Mucosa of rectum (tissue), 2 donors: ENCODE data around the gene STK39.
A peak's percentile ranks its signal among the peaks of the same experiment; 100 is the strongest.

Source experiments
- H3K27ac ChIP-seq, 2 donors: one replicate each; pipeline ENCODE4 v1.7.0; 2013; ENCODE audit warnings: inconsistent platforms in 2 of 2, low read depth in 2 of 2, low read length in 2 of 2
- H3K27me3 ChIP-seq, 2 donors: one replicate each; pipeline ENCODE4 v1.7.0; 2013; ENCODE audit warnings: low read length in 2 of 2; ENCODE audit not compliant: control insufficient read depth in 2 of 2, insufficient read depth in 2 of 2
- H3K36me3 ChIP-seq, 2 donors: one replicate each; pipeline ENCODE4 v1.7.0; 2013; ENCODE audit warnings: low read length in 2 of 2; ENCODE audit not compliant: control insufficient read depth in 2 of 2, insufficient read depth in 2 of 2
- H3K4me1 ChIP-seq, 2 donors: one replicate each; pipeline ENCODE4 v1.7.0; 2013; ENCODE audit warnings: low read length in 2 of 2, mild to moderate bottlenecking in 1 of 2; ENCODE audit not compliant: control insufficient read depth in 2 of 2, insufficient read depth in 2 of 2
- H3K4me3 ChIP-seq, 2 donors: one replicate each; pipeline ENCODE4 v1.7.0; 2013; ENCODE audit warnings: low read length in 2 of 2
- H3K9ac ChIP-seq, 2 donors: one replicate each; pipeline ENCODE4 v1.7.0; 2013; ENCODE audit warnings: low read length in 2 of 2, low read depth in 1 of 2, mild to moderate bottlenecking in 1 of 2
- H3K9me3 ChIP-seq, 2 donors: one replicate each; pipeline ENCODE4 v1.7.0; 2013; ENCODE audit warnings: low read length in 2 of 2; ENCODE audit not compliant: control insufficient read depth in 2 of 2
- donor health status: healthy.
- donor health status: Normal muscosa, but diverticular disease.

The STK39 gene

DNA sequence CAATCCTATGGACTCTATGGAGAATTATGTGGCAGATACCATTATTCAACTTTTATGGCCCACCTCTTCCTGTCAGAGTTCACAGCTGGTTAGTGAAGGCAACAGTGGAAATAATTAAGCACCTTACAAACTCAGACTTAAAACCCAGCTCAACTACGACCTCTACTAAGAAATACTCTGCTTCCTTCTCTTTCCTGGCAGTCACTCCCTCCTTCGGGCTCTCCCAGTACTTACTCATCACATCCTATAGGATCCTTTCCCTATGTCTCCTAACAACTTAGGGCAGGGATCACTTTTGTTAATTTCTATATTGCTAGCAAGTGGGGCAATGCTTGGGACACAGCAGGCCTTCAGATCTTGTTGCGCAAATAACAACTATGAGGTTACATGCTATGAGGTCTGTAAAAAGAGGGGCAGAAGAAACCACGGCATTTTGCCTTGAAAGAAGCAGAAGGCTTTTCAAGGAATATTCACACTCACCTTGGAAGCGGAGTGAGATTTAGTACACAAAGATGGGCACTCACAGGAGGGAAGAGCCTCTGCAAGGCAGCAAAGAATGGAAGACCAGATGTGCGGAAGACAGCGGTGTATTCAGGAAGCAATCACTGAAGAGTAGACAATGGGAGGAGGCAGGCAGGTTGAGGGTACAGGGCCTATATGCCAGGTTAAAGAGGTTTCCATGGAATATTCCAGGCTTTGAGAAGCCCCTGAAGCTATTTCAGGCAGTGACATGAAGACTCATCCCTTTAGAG, 2.1 kb downstream of the STK39 start:
- peak overlapping the region; percentile 37 to 51 for H3K4me3 ChIP-seq
- H3K36me3 ChIP-seq: no peaks in the 10 kb centered on the region
- no peaks in the 10 kb centered on the region for H3K9me3 ChIP-seq
- H3K27ac ChIP-seq: peak overlapping the region; percentile 18 to 75
- H3K27me3 ChIP-seq: no peaks in the 10 kb centered on the region
- peaks cover 17 to 33% of the 10 kb centered on the region in 2 donors for H3K4me1 ChIP-seq
- H3K9ac ChIP-seq: peak overlapping the region in 1 of 2 donors; percentile 57

- Histone ChIP-seq H3K36me3 (no peaks in the 10 kb centered on the region), H3K4me3 (no peak overlapping the region), H3K9me3 (no peaks in the 10 kb centered on the region), H3K9ac (peak overlapping the region in 1 of 2 donors; percentile 13), H3K27ac (peak overlapping the region in 1 of 2 donors; percentile 75), H3K27me3 (no peaks in the 10 kb centered on the region), H3K4me1 (peaks cover 17 to 33% of the 10 kb centered on the region in 2 donors)
Observed at GRCh38 chr2:168244318-168244717, 3.1 kb downstream of the STK39 start.

GRCh38 chr2:168243061-168243460, 4.3 kb downstream of the STK39 start:
- Histone ChIP-seq H3K27me3 (no peaks in the 10 kb centered on the region), H3K27ac (no peak overlapping the region), H3K36me3 (no peaks in the 10 kb centered on the region), H3K4me3 (no peak overlapping the region), H3K4me1 (peaks cover 17 to 33% of the 10 kb centered on the region in 2 donors), H3K9me3 (no peaks in the 10 kb centered on the region), H3K9ac (peak overlapping the region in 1 of 2 donors; percentile 7)

GRCh38 chr2:168241746-168242145, 5.6 kb downstream of the STK39 start:
- Histone ChIP-seq H3K9ac (no peak overlapping the region), H3K36me3 (no peaks in the 10 kb centered on the region), H3K4me1 (peaks cover 17 to 33% of the 10 kb centered on the region in 2 donors), H3K4me3 (no peak overlapping the region), H3K27ac (no peak overlapping the region), H3K9me3 (no peaks in the 10 kb centered on the region), H3K27me3 (no peaks in the 10 kb centered on the region)

- Histone ChIP-seq H3K4me1 (peaks cover 17 to 32% of the 10 kb centered on the region in 2 donors), H3K27me3 (no peaks in the 10 kb centered on the region), H3K9ac (no peak overlapping the region), H3K36me3 (no peaks in the 10 kb centered on the region), H3K4me3 (no peak overlapping the region), H3K9me3 (no peaks in the 10 kb centered on the region), H3K27ac (no peak overlapping the region)
Observed at GRCh38 chr2:168241208-168241607, 6.2 kb downstream of the STK39 start.

DNA sequence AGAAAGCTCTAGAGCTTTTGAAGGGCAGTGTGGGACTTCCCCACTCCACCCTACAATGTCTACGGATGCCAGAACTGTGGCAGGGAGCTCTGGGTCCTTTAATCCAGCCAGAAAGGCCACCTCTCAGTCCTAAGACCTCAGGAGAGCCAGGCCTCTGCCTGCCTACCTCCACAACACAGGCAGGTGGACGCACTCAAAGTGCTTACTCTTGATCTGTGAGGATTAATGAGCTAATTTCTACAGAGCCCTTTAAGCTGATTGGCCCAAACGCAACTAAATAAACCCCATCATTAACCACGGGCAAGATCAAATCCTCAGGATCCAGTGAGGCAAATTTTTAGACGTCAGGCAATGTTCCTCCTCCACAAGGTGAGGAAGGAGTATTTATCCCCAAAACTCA, 8.1 kb downstream of the STK39 start:
- Histone ChIP-seq H3K27me3 (no peaks in the 10 kb centered on the region), H3K27ac (no peak overlapping the region), H3K9ac (no peak overlapping the region), H3K36me3 (no peaks in the 10 kb centered on the region), H3K4me1 (peaks cover 10 to 15% of the 10 kb centered on the region in 2 donors), H3K4me3 (no peak overlapping the region), H3K9me3 (no peaks in the 10 kb centered on the region)

DNA sequence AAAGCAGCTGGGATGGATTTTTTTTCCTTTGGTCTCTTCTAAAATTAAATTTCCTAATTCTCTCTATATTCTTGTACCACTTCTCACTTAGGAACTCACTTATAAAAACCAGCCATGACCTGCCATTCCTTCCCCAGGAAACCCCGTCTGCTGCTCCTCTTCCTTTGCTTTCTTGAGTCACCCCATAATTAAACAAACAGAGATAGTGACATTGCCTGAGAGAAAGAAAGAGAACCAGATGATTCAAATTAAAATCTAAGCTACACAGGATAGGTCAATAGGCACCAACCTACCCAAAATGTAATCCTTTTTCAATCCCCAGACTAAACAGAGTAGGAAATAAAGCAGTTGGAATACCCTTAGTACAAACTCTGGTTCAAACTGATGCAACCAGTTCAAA, 9.7 kb downstream of the STK39 start:
- no peak overlapping the region for H3K4me3 ChIP-seq
- no peaks in the 10 kb centered on the region for H3K27me3 ChIP-seq
- peaks cover 0 to 5% of the 10 kb centered on the region in 2 donors for H3K4me1 ChIP-seq
- no peak overlapping the region for H3K9ac ChIP-seq
- no peak overlapping the region for H3K27ac ChIP-seq
- H3K36me3 ChIP-seq: no peaks in the 10 kb centered on the region
- no peaks in the 10 kb centered on the region for H3K9me3 ChIP-seq

DNA sequence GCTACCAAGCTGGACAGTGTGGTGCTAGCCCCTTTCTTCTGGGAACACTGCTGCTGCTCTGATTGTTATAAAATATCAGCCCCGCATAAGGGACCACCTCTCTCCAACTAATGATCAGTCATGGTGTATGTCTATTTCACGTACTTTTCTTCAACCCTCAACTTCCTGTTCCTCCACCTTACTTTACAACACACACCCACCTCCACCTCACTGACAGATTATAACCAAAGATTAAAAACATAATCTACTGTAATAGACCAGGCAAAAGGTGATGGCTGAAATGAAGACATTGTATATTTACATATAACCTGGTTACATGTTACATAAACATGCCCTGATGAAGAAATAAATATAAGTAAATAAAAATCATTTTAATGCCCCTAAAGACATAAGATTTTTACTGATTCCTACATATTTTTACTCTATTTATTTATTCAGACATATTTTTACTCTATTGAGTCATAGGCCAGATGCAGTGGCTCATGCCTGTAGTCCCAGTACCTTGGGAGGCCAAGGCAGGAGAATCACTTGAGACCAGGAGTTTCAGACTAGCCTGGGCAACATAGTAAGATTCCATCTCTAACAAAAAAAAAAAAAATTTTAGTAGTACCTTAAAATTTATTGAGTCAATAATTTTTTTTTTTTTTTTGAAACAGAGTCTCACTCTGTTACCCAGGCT, 12.8 kb downstream of the STK39 start:
- H3K9me3 ChIP-seq: no peaks in the 10 kb centered on the region
- H3K27ac ChIP-seq: no peak overlapping the region
- no peak overlapping the region for H3K9ac ChIP-seq
- H3K27me3 ChIP-seq: no peaks in the 10 kb centered on the region
- H3K36me3 ChIP-seq: peaks cover 0 to 6% of the 10 kb centered on the region in 2 donors
- H3K4me1 ChIP-seq: peaks cover 0 to 2% of the 10 kb centered on the region in 2 donors
- H3K4me3 ChIP-seq: no peak overlapping the region

- H3K27me3 ChIP-seq: no peaks in the 10 kb centered on the region
- H3K9me3 ChIP-seq: no peaks in the 10 kb centered on the region
- H3K9ac ChIP-seq: no peak overlapping the region
- H3K4me3 ChIP-seq: no peak overlapping the region
- peaks cover 0 to 6% of the 10 kb centered on the region in 2 donors for H3K36me3 ChIP-seq
- H3K4me1 ChIP-seq: peaks cover 0 to 2% of the 10 kb centered on the region in 2 donors
- H3K27ac ChIP-seq: no peak overlapping the region
Observed at GRCh38 chr2:168233726-168234406, 13.5 kb downstream of the STK39 start.

- no peak overlapping the region for H3K9ac ChIP-seq
- no peak overlapping the region for H3K27ac ChIP-seq
- H3K9me3 ChIP-seq: no peaks in the 10 kb centered on the region
- H3K36me3 ChIP-seq: peaks cover 0 to 6% of the 10 kb centered on the region in 2 donors
- peaks cover 0 to 2% of the 10 kb centered on the region in 2 donors for H3K4me1 ChIP-seq
- H3K27me3 ChIP-seq: no peaks in the 10 kb centered on the region
- no peak overlapping the region for H3K4me3 ChIP-seq
Observed at GRCh38 chr2:168233166-168233565, 14.2 kb downstream of the STK39 start.
